WTC11 (cell line): ENCODE measurements around the gene RP2. TPM values are rescaled to one million over a fixed set of nuclear protein-coding genes. Genes with fewer than 3 reads are reported as not detected.

Experiments used
- ATAC-seq: fragments of 200-7000 bp; cut with Tn5 transposase; 2 replicates; pipeline ENCODE4 v1.10.0; 2021; ENCODE audit warnings: mild to moderate bottlenecking, moderate library complexity
- CTCF ChIA-PET: fragments of 300-600 bp; sonication (Branson Sonifier 250); formaldehyde crosslinking; loops from one replicate; lab custom pipeline; 2021; ENCODE audit warnings: antibody characterized with exemption; lab: Charles Lee
- POLR2A ChIA-PET: fragments of 350-600 bp; sonication (Branson Sonifier 250); formaldehyde crosslinking; loops from one replicate; lab custom pipeline; 2021; ENCODE audit warnings: antibody characterized with exemption; lab: Charles Lee
- DNase-seq: peaks from one replicate; pipeline ENCODE4 v3.0.0; 2021; ENCODE audit warnings: low spot score
- H3K27ac Mint-ChIP-seq: 2 replicates; pipeline ENCODE4 v1.8.0; 2021; ENCODE audit warnings: mixed read lengths
- H3K27me3 Mint-ChIP-seq: 2 replicates; pipeline ENCODE4 v1.8.0; 2021; ENCODE audit warnings: low read depth, mild to moderate bottlenecking, moderate library complexity, mixed read lengths
- H3K36me3 Mint-ChIP-seq: 2 replicates; pipeline ENCODE4 v1.8.0; 2021; ENCODE audit warnings: mixed read lengths
- H3K4me1 Mint-ChIP-seq: 2 replicates; pipeline ENCODE4 v1.8.0; 2022; ENCODE audit warnings: mixed read lengths
- H3K4me3 Mint-ChIP-seq: 2 replicates; pipeline ENCODE4 v1.8.0; 2021; ENCODE audit warnings: mild to moderate bottlenecking, moderate library complexity, mixed read lengths
- H3K9me3 Mint-ChIP-seq: 2 replicates; pipeline ENCODE4 v1.8.0; 2021; ENCODE audit warnings: mixed read lengths
- ESRRA ChIP-seq: sonication (generic); formaldehyde crosslinking; IDR thresholded peaks from 2 replicates; pipeline ENCODE4 v1.8.1; 2022; ENCODE audit warnings: mild to moderate bottlenecking, missing genetic modification reagents, borderline replicate concordance
- ETV6 ChIP-seq: sonication (generic); formaldehyde crosslinking; IDR thresholded peaks from 2 replicates; pipeline ENCODE4 v1.8.1; 2022; ENCODE audit warnings: mild to moderate bottlenecking, missing genetic modification reagents
- GRHL2 ChIP-seq: fragments of 250-450 bp; sonication (Bioruptor Pico); IDR thresholded peaks from 2 replicates; pipeline ENCODE4 v1.8.0; 2022; ENCODE audit warnings: mild to moderate bottlenecking, moderate library complexity; ENCODE audit not compliant: insufficient replicate concordance, severe bottlenecking
- IRF2 ChIP-seq: sonication (generic); formaldehyde crosslinking; IDR thresholded peaks from 2 replicates; pipeline ENCODE4 v1.8.0; 2022; ENCODE audit warnings: low read depth, missing genetic modification reagents, borderline replicate concordance
- NR2C2 ChIP-seq: sonication (generic); formaldehyde crosslinking; IDR thresholded peaks from 2 replicates; pipeline ENCODE4 v1.8.0; 2022; ENCODE audit warnings: mild to moderate bottlenecking, missing genetic modification reagents
- NR3C1 ChIP-seq: sonication (generic); formaldehyde crosslinking; conservative IDR thresholded peaks from 2 replicates; pipeline ENCODE4 v1.8.1; 2023; ENCODE audit warnings: low read depth, mild to moderate bottlenecking, missing genetic modification reagents
- RELA ChIP-seq: sonication (generic); formaldehyde crosslinking; IDR thresholded peaks from 2 replicates; pipeline ENCODE4 v1.8.1; 2022; ENCODE audit warnings: missing genetic modification reagents, mild to moderate bottlenecking, borderline replicate concordance
- TEAD1 ChIP-seq: sonication (generic); formaldehyde crosslinking; IDR thresholded peaks from 2 replicates; pipeline ENCODE4 v1.8.0; 2022; ENCODE audit warnings: mild to moderate bottlenecking, missing genetic modification reagents
- ZNF219 ChIP-seq: sonication (generic); formaldehyde crosslinking; IDR thresholded peaks from 2 replicates; pipeline ENCODE4 v1.8.0; 2023; ENCODE audit warnings: missing genetic modification reagents, mild to moderate bottlenecking, borderline replicate concordance
- ZNF416 ChIP-seq: fragments of 250-450 bp; sonication (Bioruptor Pico); IDR thresholded peaks from 2 replicates; pipeline ENCODE4 v1.9.0; 2021; ENCODE audit warnings: mild to moderate bottlenecking, inconsistent platforms
- total RNA-seq: library from RNA; stranded (reverse); gene quantifications from 3 replicates; pipeline ENCODE4 v1.2.3, GENCODE V29; 2021
- TF ChIP-seq, protein P1 (sequence below): fragments of 250-450 bp; sonication (Bioruptor Pico); IDR thresholded peaks from 2 replicates; pipeline ENCODE4 v1.8.0; 2021; ENCODE audit warnings: mild to moderate bottlenecking
- TF ChIP-seq, protein P2 (sequence below): fragments of 250-450 bp; sonication (Bioruptor Pico); IDR thresholded peaks from 2 replicates; pipeline ENCODE4 v1.9.0; 2021; ENCODE audit warnings: mild to moderate bottlenecking
- TF ChIP-seq, protein P3 (sequence below): sonication (generic); formaldehyde crosslinking; IDR thresholded peaks from 2 replicates; pipeline ENCODE4 v1.8.1; 2022; ENCODE audit warnings: missing genetic modification reagents, borderline replicate concordance
- TF ChIP-seq, protein P4 (sequence below): fragments of 250-450 bp; sonication (Bioruptor Pico); conservative IDR thresholded peaks from 2 replicates; pipeline ENCODE4 v1.9.0; 2021; ENCODE audit warnings: mild to moderate bottlenecking

RP2 gene
- total RNA-seq, 1 experiment from 2014 or later = 6.9 TPM

DNA sequence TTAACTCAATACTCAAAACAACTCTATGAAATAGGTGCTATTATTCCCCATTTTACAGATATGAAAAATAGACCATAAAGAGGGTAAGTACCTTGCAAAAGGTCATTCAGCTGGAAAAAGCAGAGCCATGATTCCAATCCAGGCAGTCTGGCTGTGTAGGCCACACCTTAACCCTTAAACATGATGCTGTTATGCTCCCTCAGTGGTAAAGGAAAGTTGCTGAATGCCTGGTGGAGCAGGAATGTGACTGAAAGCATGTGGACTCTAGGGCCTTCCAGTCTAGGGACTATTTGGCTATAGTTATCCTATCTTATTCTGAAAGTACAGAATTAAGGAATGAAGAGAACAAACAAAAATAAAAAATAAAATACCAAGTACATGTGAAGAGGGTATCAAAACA, 19.6 kb downstream of the RP2 start:
- no peak overlapping the region for H3K27ac Mint-ChIP-seq
- DNase-seq (no peak), ATAC-seq (no peak)
- CTCF ChIA-PET = no interaction called here
- no peaks in the 10 kb centered on the region for H3K9me3 Mint-ChIP-seq
- POLR2A ChIA-PET = no interaction called here
- H3K4me3 Mint-ChIP-seq = no peak overlapping the region
- H3K27me3 Mint-ChIP-seq = no peaks in the 10 kb centered on the region
- H3K4me1 Mint-ChIP-seq = no peaks in the 10 kb centered on the region
- peaks cover 4% of the 10 kb centered on the region; the same call in 1 of the 2 replicates for H3K36me3 Mint-ChIP-seq
- TF ChIP-seq TEAD1 (no peak), NR2C2 (CRISPR knock-in tag) (no peak), ESRRA (CRISPR knock-in tag) (no peak), GRHL2 (CRISPR knock-in tag) (no peak)
- TF ChIP-seq, protein P1, sequence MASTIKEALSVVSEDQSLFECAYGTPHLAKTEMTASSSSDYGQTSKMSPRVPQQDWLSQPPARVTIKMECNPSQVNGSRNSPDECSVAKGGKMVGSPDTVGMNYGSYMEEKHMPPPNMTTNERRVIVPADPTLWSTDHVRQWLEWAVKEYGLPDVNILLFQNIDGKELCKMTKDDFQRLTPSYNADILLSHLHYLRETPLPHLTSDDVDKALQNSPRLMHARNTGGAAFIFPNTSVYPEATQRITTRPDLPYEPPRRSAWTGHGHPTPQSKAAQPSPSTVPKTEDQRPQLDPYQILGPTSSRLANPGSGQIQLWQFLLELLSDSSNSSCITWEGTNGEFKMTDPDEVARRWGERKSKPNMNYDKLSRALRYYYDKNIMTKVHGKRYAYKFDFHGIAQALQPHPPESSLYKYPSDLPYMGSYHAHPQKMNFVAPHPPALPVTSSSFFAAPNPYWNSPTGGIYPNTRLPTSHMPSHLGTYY (CRISPR knock-in tag) = no peak
- TF ChIP-seq, all 79 proteins: peak for 0

DNA sequence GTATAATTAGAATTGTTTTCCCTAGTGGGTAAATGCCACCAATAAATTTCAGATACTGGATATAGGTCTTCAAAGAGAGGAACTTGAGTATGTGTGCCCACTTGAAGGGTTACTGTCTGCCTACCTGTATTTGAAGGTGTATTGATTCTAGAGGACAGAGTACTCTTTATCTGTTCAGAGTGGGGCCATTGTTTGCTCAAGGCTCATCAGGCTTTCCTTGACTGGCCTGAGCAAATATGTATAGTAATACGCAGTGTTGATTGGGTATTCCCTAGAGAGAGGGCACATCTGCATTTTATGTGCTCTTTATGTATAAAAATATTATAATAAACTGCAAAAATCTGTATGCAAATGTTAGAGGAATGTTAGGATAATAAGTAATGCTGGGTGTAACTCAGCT, 23.7 kb downstream of the RP2 start:
- Mint-ChIP-seq H3K36me3 (peaks cover 8% of the 10 kb centered on the region; the same call in 1 of the 2 replicates), H3K4me1 (no peaks in the 10 kb centered on the region), H3K27me3 (no peaks in the 10 kb centered on the region), H3K4me3 (no peak overlapping the region), H3K9me3 (no peaks in the 10 kb centered on the region), H3K27ac (no peak overlapping the region)
- POLR2A ChIA-PET = no interaction called here
- no peak for DNase-seq
- ATAC-seq = no peak
- TF ChIP-seq GRHL2 (CRISPR knock-in tag) (no peak), ZNF219 (CRISPR knock-in tag) (no peak), IRF2 (CRISPR knock-in tag) (no peak), NR3C1 (CRISPR knock-in tag) (no peak), ETV6 (no peak)
- TF ChIP-seq, protein P2, sequence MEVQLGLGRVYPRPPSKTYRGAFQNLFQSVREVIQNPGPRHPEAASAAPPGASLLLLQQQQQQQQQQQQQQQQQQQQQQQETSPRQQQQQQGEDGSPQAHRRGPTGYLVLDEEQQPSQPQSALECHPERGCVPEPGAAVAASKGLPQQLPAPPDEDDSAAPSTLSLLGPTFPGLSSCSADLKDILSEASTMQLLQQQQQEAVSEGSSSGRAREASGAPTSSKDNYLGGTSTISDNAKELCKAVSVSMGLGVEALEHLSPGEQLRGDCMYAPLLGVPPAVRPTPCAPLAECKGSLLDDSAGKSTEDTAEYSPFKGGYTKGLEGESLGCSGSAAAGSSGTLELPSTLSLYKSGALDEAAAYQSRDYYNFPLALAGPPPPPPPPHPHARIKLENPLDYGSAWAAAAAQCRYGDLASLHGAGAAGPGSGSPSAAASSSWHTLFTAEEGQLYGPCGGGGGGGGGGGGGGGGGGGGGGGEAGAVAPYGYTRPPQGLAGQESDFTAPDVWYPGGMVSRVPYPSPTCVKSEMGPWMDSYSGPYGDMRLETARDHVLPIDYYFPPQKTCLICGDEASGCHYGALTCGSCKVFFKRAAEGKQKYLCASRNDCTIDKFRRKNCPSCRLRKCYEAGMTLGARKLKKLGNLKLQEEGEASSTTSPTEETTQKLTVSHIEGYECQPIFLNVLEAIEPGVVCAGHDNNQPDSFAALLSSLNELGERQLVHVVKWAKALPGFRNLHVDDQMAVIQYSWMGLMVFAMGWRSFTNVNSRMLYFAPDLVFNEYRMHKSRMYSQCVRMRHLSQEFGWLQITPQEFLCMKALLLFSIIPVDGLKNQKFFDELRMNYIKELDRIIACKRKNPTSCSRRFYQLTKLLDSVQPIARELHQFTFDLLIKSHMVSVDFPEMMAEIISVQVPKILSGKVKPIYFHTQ (CRISPR knock-in tag) = no peak
- TF ChIP-seq, protein P3, sequence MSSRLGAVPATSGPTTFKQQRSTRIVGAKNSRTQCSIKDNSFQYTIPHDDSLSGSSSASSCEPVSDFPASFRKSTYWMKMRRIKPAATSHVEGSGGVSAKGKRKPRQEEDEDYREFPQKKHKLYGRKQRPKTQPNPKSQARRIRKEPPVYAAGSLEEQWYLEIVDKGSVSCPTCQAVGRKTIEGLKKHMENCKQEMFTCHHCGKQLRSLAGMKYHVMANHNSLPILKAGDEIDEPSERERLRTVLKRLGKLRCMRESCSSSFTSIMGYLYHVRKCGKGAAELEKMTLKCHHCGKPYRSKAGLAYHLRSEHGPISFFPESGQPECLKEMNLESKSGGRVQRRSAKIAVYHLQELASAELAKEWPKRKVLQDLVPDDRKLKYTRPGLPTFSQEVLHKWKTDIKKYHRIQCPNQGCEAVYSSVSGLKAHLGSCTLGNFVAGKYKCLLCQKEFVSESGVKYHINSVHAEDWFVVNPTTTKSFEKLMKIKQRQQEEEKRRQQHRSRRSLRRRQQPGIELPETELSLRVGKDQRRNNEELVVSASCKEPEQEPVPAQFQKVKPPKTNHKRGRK = no peak
- CTCF ChIA-PET = no interaction called here

DNA sequence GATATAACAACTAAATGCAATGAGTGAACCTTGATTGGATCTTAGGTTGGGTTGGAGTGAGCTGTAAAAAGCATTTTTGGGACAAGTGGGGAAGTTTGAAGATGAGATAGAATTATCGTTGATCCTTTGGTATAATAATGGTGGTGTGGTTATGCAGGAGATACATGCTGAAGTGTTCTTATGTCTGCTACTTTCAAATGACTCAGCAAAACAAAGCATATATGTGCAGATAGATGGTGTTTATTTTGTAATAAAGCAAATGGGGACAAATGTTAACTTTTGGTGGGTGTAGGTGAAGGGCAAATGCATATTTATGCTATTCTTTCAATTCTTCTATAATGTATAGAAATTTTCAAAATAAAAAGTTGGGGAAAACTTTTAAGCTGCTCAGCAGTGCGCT, 26.2 kb downstream of the RP2 start:
- CTCF ChIA-PET = no interaction called here
- no peak for ATAC-seq
- no peaks in the 10 kb centered on the region for H3K27me3 Mint-ChIP-seq
- no peak for DNase-seq
- POLR2A ChIA-PET = no interaction called here
- H3K9me3 Mint-ChIP-seq = no peaks in the 10 kb centered on the region
- H3K4me1 Mint-ChIP-seq = no peaks in the 10 kb centered on the region
- H3K4me3 Mint-ChIP-seq = no peak overlapping the region
- TF ChIP-seq, protein P4, sequence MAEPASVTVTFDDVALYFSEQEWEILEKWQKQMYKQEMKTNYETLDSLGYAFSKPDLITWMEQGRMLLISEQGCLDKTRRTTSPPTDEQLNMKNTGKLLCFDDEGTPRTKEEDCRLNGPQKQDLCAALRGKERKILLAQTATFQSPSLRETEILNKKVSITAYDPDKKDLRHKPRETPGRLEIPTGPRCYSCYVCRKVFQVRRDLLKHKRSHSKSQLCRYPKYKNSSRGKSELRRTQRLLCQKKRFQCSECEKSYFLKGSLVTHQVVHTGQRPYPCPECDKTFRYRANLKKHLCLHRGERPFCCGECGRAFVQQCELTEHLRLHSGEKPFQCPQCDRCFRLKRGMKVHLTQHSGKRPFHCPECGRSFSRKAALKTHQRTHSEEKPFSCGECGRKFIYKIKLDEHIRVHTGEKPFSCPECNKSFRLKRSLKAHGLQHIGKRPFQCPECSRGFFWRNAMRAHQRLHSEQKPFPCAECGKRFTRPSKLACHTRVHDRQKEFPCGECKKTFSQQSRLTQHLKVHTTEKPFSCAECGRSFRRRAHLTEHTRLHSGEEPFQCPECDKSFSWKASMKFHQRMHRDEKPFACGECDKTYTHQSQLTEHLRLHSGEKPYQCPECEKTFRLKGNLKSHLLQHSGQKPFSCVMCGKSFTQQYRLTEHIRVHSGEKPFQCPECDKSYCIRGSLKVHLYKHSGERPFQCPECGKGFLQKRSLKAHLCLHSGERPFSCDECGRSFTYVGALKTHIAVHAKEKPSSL (CRISPR knock-in tag) = no peak
- TF ChIP-seq ESRRA (CRISPR knock-in tag) (no peak), ZNF416 (CRISPR knock-in tag) (no peak), RELA (CRISPR knock-in tag) (no peak)
- H3K27ac Mint-ChIP-seq = no peak overlapping the region
- H3K36me3 Mint-ChIP-seq = peaks cover 8% of the 10 kb centered on the region; the same call in 1 of the 2 replicates
